ENCODE measurements around the gene COL9A2.

COL9A2 gene

DNA sequence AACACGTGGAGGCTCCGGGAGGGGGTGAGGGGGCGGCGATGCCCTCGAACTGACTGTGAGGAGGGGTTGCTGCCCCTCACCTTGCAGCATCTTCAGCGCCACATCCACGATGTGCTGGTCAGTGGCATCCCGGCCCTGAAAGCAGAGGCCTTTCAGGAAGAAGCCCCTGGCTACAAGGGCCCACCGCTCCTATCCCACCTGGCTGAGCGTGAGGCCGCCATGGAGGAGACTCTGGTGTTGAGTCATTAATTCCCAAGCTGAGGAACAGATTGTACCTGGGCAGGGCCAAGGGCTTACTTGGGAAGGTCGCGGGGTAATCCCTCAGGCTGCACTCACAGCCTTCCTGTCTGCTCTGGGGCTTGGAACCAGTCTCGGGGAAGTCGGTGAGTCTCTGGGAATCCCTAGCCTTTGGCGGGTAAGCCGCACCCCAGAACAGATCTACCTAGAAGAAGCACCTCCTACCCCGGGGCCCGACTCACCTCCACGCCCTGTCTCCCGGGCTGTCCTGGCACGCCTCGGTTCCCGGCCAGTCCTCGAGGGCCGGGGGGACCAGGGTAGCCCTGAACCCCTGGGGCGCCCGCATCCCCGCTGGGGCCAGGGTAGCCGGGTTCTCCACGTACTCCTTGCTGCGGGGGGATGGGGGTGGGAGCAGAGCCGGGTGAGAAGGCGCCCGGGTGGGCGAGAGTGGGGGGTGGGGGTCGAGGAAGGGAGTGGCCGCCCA lies 13.9 kb downstream of the COL9A2 start:
- DNase-seq (ENCODE audit: low read depth in 2 of 2), result no peak

DNA sequence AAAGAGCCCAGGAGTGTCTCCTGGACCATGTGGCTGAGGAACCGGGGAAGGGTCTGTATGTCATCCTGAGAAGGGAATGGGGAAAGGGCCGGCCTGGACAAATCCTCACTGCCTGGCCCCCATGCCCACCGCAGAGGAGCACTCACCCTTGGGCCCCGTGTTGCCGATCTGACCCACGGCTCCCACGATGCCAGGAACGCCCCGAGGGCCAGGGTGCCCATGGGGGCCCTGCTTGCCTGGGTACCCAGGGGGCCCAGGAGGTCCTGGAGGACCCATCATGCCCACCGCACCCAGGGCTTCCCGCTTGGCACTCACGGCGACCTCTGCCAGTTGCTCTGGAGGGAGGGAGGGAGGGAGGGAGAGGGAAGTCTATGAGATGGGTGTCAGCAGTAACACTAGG lies 14.6 kb downstream of the COL9A2 start:
- no peak for DNase-seq (ENCODE audit: low read depth in 2 of 2)

DNA sequence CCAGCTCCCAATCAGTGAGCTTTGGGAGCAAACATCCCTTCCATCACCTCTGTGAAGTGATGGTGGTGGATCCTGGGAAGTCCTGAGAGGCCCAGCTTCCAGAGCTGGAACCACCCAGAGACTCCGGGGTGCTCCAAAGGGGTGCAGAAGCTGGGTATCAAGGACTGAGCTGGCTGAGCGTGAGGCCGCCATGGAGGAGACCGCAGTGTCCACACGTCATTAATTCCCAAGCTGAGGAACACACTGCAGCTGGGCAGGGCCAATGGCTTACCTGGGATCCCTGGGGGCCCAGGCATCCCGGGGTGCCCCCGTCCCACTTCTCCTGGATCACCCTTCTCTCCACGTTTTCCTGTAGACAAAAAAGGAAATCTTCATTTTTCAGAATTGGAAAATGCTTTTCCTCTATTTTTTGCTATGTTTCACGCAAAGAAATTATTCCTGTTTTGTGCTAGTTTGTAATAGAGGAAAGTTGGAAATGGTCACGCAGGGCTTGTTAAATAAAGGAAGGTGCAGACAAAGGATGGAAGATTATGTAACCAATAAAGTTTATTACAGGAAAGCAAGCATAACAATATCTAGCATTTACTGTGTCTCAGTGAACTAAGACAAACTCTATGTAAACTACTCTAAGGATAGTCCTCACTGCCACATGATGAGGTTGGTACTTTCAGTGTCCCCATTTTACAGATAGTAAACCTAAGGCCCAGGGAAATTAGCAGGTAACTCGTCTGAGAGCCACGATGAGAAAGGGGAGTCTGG lies 15.4 kb downstream of the COL9A2 start:
- no peak for DNase-seq (ENCODE audit: low read depth in 2 of 2)

DNA sequence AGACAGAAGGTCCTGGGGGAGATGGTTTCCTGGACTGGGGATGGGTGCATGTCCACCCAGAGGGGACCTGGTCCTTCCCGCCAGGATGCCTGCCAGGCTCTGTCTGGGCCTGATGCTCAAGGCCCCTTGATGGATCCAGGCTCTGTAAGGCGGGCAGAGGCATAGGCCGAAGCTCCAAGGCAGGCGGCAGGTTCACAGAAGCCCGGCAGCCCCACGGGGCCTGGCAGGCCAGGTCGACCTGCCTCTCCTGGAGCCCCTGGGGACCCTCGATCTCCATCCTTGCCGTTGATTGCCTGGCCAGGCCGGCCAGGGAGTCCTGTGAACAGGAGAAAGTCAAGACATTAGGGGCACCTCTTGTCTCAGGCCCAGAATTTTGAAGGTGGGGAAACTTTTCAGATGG lies 16.0 kb downstream of the COL9A2 start:
- DNase-seq (ENCODE audit: low read depth in 2 of 2), result no peak

DNA sequence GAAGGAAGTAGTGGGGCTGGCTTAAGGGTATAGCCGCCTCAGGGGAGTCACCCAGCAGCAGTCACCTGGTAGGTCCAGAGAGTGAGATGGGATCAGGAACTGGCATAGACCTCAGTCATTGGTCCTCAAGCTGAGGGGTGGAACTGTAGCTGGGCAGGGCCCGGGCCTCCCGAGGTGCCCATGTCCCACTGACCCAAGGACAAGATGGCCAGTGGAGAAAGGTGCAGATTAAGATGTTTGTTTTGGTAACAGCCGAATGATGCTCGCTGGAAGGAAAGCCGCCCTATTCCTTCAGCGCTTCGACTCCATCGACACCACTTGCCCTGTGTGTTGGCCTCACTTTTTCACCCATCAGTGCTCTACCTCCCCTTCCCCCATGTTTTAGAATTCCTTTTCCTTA lies 16.4 kb downstream of the COL9A2 start:
- DNase-seq (ENCODE audit: low read depth in 2 of 2), result no peak

DNA sequence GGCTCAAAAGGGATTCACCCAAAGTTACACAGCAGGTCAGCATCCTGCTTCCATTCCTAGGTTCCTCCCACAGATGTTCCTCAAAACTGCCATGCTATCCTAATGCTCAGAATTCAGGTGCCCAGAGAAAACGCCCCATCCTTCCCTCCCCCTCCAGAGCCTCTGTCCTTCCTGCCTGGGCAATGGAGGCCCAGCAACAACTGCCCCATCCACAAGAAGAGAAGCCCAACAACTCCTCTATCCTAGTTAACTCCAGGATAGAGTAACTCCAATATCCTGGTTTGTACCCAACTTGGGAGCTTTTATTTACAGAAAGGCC lies 16.9 kb downstream of the COL9A2 start:
- DNase-seq (ENCODE audit: low read depth in 2 of 2), result no peak

DNA sequence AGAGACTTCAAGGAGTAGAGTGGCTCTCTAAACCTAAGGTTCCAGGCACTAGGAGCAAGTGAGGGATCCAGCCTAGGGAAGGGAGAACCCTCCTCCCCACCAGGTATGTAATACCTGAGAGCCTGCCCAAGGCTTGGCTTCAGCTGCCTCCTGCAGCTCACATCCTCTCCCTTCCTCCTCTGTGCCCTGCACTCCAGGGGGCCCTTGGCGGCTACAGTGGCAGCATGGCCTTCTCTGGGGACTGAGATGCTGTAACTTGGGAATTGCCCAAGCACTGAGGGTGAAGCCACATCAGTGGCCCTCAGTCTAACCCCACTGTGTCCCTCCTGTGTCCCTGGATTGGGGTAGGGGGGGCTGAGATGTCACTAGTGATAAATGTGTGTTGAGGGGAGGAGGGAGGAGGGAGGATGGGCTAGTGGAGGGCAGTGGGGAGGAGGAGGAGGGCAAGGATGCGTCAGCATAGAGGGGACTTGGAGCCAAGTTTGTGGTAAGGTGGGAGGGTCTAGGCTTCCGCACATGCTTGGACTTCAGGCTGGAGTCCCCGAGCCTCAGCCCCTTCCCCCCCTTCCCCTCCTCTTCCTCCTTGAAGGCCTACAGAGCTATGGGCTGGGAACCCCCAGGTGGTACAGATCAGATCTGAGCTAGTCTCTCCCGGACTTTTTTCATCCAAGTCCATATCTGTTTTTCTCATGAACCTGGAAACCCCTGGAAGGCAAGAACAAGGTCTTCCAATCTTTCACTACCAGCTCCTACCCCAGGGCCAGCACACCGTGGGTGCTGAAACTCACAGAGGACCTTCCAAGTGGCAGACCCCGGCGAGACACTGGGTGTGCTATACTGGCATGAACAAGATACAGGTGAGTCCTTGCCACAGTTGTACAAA lies 17.5 kb downstream of the COL9A2 start:
- no peak for DNase-seq (ENCODE audit: low read depth in 2 of 2)

DNA sequence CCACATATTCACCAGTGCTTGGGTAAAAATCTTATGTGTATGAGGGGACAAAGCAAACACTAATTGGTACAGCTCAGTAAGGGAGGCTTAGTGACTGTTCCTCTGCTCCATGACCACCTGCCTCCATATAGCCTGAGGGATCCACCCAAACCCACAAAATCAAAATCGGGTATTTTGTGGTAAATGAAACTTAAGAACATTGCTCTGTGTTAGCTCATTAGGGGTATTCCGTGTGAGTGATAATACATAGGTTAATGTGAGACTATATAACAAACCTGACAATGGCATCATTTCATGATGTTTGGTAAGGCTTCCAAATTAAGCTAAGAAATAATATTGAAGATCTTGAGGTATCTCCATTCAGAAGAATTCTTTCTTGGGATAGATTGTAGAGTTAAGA lies 25.8 kb downstream of the COL9A2 start:
- DNase-seq (ENCODE audit: low read depth in 2 of 2), result no peak

DNA sequence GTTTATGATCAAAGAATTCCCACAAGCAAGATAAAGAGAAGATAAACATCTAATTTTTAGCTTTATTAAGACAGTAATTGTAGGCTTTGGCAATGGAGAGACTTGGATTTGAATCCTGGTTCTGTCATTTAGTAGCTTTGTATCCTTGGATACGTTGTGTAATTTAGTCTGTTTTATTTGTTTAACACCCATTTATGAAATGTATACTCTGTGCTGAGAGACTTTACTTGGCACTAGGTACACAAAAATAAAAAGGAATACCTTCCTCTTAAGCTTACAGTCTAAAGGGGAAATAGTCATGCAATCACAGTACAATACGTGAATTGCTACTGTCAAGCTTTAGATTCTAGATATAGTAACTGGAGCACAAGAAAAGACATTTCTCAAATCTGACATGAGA lies 35.2 kb downstream of the COL9A2 start:
- no peak for DNase-seq (ENCODE audit: low read depth in 2 of 2)

DNA sequence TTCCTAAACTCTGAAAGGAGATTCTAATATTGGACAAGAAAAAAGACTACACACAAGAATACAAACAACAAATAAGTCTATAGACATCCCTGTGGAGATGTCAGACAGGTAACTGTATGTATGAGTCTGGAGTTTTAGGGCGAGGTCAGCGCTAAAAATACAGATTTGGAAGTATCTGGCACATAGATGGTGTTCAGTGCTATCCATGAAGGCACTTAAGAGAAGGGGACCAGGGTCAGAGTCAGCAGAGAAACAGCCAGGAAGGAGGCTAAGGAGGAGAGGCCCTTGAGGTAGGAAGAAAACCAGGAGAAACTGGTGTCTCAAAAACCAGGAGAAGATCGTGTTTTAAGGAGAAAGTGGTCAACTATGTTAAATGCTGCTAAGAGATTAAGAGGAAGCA lies 41.0 kb downstream of the COL9A2 start:
- no peak for DNase-seq (ENCODE audit: low read depth in 2 of 2)

DNA sequence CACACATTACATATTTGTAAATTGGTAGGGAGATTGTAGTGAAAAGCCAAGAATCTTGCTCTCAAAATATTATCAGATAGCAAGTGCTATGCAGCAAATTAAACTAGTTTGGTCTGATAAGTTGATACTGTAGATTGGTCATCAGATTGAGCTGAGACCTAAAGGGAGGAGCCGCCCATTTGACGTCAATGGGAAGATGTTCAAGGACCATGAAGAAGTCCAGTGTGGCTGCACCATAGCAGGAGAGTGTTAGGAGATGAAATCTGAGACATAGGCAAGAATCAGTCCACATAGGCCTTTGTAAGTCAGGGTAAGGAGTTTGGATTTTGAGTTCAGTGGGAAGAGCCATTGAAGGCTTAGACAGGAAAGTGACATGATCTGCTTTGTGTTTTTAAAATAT lies 42.8 kb downstream of the COL9A2 start:
- DNase-seq (ENCODE audit: low read depth in 2 of 2), result no peak

DNA sequence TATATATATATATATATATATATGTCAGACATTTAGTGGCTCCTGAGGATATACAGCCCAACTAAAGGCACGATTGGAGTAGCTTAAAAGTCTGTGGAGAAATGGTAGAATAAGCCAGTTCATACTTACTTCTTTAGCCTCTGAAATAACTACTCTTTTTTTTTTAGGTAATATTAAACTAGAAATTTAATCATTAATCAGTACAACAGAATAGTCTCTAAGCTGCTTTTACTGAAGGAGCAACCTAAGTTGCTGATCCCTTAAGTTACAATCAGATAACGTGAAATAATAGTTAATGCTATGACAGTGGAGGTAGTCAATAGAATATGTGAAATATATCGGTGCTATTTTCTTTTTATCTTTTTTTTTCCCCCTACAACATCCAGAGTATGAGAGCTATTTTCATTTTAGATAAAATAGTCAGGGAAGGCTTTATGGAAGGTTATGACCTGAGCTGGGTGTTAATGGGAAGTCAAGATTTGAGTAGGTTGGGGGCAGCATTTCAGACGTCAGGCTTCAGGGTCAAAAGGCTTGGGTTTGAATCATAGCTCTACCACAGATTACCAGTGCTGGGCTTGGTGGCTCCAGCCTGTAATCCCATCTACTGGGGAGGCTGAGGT lies 43.4 kb downstream of the COL9A2 start:
- DNase-seq (ENCODE audit: low read depth in 2 of 2), result no peak

DNA sequence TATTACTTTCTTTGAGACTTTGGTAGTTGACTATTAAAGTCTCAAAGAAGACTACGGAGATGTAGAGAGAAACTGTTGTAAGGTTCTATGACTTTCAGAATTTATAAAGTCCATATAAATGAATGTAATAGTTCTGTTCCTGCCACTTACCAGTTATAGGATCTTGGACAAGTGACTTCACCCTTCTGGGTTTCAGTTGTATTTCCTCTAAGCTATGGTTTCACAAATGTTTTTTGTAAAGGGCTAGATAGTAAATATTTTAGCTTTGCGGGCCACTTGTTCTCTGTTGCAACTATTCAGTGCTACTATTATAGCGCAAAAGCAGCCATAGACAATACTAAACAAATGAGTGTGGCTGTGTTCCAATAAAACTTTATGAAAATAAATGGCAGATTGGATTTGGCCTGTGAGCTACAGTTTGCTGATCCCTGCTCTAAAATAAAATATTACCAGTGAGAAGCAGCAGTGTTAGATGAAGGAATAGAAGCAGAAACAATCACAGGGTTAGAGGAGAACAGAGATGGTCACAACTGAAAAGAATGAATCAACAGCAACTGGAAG lies 44.4 kb downstream of the COL9A2 start:
- DNase-seq (ENCODE audit: low read depth in 2 of 2), result no peak

DNA sequence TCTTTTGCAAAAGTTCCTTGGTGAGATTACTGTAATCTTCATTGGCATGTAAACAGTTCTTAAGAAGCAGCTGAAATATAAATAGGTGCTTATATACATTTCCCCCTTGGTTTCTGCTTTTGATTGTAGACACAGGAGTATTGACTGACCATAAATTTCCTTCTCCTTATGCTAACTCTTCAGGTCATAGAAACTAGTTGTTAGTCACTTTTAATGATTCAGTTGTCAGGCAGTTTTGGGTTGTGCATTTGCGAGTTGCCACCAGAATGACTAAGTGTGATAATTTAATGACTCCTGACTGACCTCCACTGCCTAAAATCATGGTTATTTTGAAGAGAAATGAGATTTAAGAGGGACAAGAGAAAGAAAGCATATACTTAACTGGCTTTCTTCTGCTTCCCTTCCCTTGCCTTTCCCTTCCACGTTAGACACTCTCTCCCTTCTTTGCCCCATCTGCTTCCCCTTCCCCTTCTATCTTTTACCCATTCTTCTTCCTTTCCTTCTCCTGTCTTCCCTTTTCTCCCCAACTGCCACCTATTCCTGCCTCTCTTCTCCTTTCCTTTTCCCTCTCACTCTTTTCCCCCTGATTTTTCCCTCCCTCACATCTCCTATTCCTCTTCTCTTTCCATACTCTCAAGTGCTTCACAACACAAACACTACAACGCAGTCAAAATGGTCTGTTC lies 46.8 kb downstream of the COL9A2 start:
- DNase-seq (ENCODE audit: low read depth in 2 of 2), result no peak

DNA sequence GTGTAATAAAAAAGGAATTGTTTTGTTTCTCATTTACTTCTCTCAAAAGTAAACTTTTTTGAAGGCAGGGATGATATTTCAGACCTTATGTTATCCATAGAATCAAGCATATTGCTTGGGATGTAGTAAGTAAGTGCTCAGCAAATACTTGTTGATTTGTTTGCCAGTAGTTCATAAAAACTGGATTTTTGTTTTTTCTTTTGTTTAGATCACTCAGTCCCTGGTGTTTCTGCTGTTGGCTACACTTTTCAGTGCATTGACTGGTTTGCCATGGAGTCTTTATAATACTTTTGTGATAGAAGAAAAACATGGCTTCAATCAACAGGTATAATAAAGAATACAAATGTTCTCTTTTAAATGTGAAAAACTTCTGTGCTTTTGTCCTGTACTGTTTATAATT lies 48.9 kb downstream of the COL9A2 start:
- DNase-seq (ENCODE audit: low read depth in 2 of 2), result no peak

DNA sequence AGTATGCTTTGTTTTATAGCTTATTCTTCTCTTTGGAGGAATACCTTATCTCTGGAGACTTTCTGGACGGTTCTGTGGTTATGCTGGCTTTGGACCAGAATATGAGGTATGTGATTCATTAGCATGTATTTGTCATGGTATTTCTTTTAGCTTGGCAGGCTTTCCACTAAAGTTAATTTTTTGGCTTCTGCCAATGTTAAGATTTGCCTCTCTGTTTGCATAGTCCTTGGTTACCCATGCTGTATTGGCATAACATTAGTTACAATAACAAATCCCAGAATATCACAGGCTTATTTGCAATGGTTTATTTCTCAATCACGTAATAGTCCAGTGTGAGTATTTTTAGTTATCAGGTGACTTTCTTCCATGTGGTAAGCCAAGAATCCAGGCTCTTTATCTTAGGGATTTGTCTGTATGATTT lies 49.3 kb downstream of the COL9A2 start:
- no peak for DNase-seq (ENCODE audit: low read depth in 2 of 2)

DNA sequence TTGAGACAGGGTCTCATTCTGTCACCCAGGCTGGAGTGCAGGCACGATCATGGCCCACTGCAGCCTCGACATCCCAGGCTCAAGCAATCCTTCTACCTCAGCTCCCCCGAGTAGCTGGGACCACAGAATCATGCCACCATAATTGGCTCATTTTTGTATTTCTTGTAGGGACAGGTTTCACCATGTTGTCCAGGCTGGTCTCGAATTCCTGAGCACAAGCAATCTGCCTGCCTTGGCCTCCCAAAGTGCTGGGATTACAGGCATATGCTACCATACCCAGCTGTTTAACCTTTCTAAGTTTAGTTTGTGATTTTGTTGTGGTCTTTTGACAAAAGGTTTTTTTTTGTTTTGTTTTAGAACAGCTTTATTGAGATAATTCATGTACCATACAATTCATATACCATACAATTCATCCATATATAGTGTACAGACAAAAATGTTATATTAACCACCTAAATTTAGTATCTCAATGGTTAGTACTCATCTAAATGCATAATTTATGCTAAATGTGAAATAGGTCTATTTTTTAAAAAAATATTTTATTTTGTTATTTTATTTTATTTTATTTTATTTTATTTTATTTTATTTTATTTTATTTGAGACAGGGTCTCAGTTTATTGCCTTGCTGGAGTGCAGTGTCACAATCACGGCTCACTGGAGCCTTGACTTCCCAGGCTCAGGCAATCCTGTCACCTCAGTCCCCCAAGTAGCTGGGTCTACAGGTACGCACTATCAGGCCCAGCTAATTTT lies 50.1 kb downstream of the COL9A2 start:
- no peak for DNase-seq (ENCODE audit: low read depth in 2 of 2)

DNA sequence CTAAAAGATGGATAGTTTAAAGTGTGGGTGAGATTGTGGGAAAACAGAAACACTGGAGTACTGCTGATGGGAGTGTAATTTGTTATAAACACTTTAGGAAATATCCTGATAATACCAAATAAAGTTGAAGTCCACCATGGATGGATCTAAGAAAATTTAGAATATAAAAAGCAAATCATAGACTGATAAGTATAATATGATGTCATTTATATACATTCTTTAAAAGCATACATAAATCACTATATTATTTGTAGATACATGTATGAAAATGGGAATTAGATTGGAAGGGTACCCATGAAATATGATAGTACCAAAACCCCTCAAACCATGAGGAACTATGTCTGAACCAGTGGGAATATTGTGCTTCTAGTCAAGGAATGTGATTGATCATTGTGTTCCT lies 51.2 kb downstream of the COL9A2 start:
- DNase-seq (ENCODE audit: low read depth in 2 of 2), result no peak

DNA sequence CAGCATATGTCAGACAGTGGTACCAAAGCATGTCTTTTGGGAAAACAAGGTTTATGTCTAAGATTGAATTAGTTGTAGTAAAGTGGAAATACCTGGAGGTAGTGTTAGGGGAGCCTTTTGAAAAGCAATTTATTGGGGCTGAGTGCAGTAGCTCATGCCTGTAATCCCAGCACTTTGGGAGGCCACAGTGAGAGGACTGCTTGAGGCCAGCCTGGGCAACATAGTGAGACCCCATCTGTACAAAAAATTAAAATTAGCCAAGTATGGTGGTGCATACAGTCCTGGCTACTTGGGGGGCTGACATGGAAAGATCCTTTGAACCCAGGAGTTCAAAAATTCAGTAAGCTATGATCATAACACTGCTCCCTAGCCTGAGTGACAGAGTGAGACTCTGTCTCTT lies 51.8 kb downstream of the COL9A2 start:
- DNase-seq (ENCODE audit: low read depth in 2 of 2), result no peak

DNA sequence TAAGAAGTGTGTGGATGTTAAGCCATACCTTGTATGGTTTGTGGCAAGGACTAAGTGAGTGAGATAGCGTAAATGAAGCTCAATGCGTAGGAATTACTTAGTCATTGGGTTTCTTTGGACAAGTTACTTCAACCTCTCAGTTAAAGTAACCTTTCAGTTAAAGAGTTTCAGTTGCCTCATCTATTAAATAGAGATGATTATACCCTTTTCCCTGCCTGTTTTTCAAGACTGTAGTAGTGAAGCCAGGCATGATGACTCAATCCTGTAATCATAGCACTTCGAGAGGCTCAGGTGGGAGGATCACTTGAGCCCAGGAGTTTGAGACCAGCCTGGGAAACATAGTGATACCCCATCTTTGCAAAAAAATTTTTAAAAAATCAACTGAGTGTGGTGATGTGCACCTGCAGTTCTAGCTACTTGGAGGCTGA lies 52.7 kb downstream of the COL9A2 start:
- DNase-seq (ENCODE audit: low read depth in 2 of 2), result no peak

DNA sequence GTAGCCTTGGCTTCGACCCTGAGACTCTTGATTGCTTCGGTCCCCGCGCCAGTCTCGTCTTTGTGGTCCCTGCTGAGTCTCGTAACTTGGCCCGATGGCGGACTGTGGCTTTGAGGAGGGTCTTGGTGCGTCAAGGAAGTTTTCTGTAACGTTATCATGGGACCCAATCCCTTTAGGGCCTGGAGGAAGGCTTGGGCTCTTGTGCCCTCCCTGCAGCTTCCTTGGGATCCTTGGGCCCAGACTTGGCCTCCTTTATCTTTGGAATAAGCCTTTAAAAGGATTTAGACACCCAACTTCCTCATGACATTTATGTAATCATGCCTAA lies 58.7 kb downstream of the COL9A2 start:
- DNase-seq (ENCODE audit: low read depth in 2 of 2), result no peak

Measured in stimulated activated CD8-positive, alpha-beta memory T cell treated with anti-CD3 and anti-CD28 coated beads, Interleukin-7, amount 100 ng/mL, for 1 hour (primary cell).